SU-DHL-6 (cell line): Measurements from ENCODE around the gene PRR7.

Experiments used
- EZH2phosphoT487 ChIP-seq: fragments of 200-600 bp; sonication (generic), shearing (Covaris generic); conservative IDR thresholded peaks from 2 replicates; pipeline ENCODE4 v1.6.1; 2018; ENCODE audit warnings: mild to moderate bottlenecking, antibody characterized with exemption, low read length, moderate library complexity, mixed read lengths
- TF ChIP-seq, protein P1 (sequence below): fragments of 200-600 bp; sonication (generic); IDR thresholded peaks from one replicate; pipeline ENCODE4 v1.5.1; 2017; ENCODE audit warnings: antibody characterized with exemption, mild to moderate bottlenecking, low read length, moderate library complexity; ENCODE audit not compliant: insufficient read depth, poor library complexity, severe bottlenecking

DNA sequence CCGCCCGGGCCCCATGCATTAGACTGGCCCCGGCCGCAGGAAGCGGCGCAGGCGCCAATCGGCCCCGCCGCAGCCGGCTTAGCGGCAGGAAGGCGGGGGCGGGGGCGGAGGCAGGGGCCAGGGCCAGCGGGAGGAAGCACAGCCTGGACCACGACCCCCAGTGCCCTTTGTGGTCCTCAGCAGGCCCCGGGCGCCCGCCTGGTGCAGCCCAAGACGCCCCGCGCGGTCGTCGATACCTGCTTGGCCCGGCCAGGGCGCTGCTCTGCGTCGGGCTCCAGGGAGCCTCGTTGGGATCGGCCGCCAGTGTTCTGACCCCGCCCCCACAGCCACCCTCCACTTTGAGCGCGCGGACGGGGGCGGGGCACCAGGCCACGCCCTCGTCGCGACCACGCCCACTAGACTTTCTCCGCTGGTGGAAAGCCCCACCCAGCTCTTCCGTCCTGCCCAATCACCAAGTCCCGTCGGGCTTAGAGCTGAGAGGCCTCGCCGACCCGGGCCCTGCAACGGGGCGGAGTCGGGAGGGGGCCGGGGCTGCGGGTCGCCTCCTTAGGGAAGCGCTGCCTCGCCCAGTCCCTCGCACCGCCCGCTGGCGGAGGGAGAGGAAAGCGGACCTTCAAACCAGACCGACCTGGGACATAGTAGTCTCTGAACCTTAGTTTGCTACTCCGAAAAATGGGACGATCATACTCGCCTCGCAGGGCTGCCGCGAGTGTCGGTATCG is 50.8 kb downstream of the PRR7 start, which contains the start of gene PDLIM7:
- TF ChIP-seq, protein P1, sequence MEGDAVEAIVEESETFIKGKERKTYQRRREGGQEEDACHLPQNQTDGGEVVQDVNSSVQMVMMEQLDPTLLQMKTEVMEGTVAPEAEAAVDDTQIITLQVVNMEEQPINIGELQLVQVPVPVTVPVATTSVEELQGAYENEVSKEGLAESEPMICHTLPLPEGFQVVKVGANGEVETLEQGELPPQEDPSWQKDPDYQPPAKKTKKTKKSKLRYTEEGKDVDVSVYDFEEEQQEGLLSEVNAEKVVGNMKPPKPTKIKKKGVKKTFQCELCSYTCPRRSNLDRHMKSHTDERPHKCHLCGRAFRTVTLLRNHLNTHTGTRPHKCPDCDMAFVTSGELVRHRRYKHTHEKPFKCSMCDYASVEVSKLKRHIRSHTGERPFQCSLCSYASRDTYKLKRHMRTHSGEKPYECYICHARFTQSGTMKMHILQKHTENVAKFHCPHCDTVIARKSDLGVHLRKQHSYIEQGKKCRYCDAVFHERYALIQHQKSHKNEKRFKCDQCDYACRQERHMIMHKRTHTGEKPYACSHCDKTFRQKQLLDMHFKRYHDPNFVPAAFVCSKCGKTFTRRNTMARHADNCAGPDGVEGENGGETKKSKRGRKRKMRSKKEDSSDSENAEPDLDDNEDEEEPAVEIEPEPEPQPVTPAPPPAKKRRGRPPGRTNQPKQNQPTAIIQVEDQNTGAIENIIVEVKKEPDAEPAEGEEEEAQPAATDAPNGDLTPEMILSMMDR: no peak
- TF ChIP-seq EZH2phosphoT487: no peak
